Lower leg skin (tissue), 3 donors: ENCODE measurements around the gene CCT3.

ENCODE experiments used
- CTCF ChIP-seq, 3 donors: fragments of 450-650 bp; IDR thresholded peaks; one replicate each; pipeline ENCODE4 v1.5.1; 2016; ENCODE audit warnings: antibody characterized with exemption in 3 of 3, mild to moderate bottlenecking in 3 of 3, moderate library complexity in 2 of 3
- POLR2A ChIP-seq, 2 donors: fragments of 450-650 bp; IDR thresholded peaks; one replicate each; pipeline ENCODE4 v1.6.1; 2016 to 2017; ENCODE audit warnings: antibody characterized with exemption in 2 of 2, mild to moderate bottlenecking in 1 of 2, moderate library complexity in 1 of 2

GRCh38 chr1:156337888-156338179 lies 258 bp downstream of the CCT3 start:
- TF ChIP-seq CTCF (IDR thresholded peaks at IDR 0.05) = no peak
- no peak for TF ChIP-seq POLR2A (IDR thresholded peaks at IDR 0.05)
